HEK293 (cell line): Measurements from ENCODE around the gene AGAP1.

Source experiments
- CTCF ChIP-seq: fragments of 450-650 bp; formaldehyde crosslinking; IDR thresholded peaks from 2 replicates; pipeline ENCODE4 v1.5.1; 2016; ENCODE audit warnings: missing biosample characterization, missing genetic modification characterization
- MZF1 ChIP-seq: fragments of 450-650 bp; formaldehyde crosslinking; IDR thresholded peaks from 2 replicates; pipeline ENCODE4 v1.5.1; 2017; ENCODE audit warnings: missing biosample characterization, missing genetic modification characterization, borderline replicate concordance
- YY1 ChIP-seq: fragments of 450-650 bp; formaldehyde crosslinking; IDR thresholded peaks from 2 replicates; pipeline ENCODE4 v1.5.1; 2018; ENCODE audit warnings: missing biosample characterization, missing genetic modification characterization
- ZNF112 ChIP-seq: fragments of 450-650 bp; formaldehyde crosslinking; IDR thresholded peaks from 2 replicates; pipeline ENCODE4 v1.5.0; 2017; ENCODE audit warnings: missing biosample characterization, missing genetic modification characterization
- ZNF174 ChIP-seq: fragments of 450-650 bp; formaldehyde crosslinking; IDR thresholded peaks from 2 replicates; pipeline ENCODE4 v1.5.0; 2017; ENCODE audit warnings: missing biosample characterization, mild to moderate bottlenecking, missing genetic modification characterization
- ZNF239 ChIP-seq: fragments of 450-650 bp; formaldehyde crosslinking; IDR thresholded peaks from 2 replicates; pipeline ENCODE4 v1.5.1; 2016; ENCODE audit warnings: missing biosample characterization, missing genetic modification characterization
- ZNF292 ChIP-seq: fragments of 450-650 bp; formaldehyde crosslinking; IDR thresholded peaks from 2 replicates; pipeline ENCODE4 v1.5.1; 2016; ENCODE audit warnings: low read depth, missing biosample characterization, missing genetic modification characterization, borderline replicate concordance
- ZNF335 ChIP-seq: fragments of 450-650 bp; formaldehyde crosslinking; conservative IDR thresholded peaks from 2 replicates; pipeline ENCODE4 v1.5.1; 2016; ENCODE audit warnings: missing biosample characterization, missing genetic modification characterization
- ZNF341 ChIP-seq: fragments of 450-650 bp; formaldehyde crosslinking; IDR thresholded peaks from 2 replicates; pipeline ENCODE4; 2016; ENCODE audit warnings: low read depth, missing biosample characterization, missing genetic modification characterization
- ZNF404 ChIP-seq: fragments of 450-650 bp; formaldehyde crosslinking; IDR thresholded peaks from 2 replicates; pipeline ENCODE4 v1.5.1; 2017; ENCODE audit warnings: missing biosample characterization, missing genetic modification characterization
- ZNF558 ChIP-seq: fragments of 450-650 bp; formaldehyde crosslinking; IDR thresholded peaks from 2 replicates; pipeline ENCODE4 v1.5.1; 2016; ENCODE audit warnings: missing biosample characterization, missing genetic modification characterization
- ZNF580 ChIP-seq: fragments of 450-650 bp; formaldehyde crosslinking; IDR thresholded peaks from 2 replicates; pipeline ENCODE4 v1.5.1; 2016; ENCODE audit warnings: missing biosample characterization, missing genetic modification characterization
- ZNF639 ChIP-seq: fragments of 450-650 bp; formaldehyde crosslinking; IDR thresholded peaks from 2 replicates; pipeline ENCODE4 v1.5.1; 2016; ENCODE audit warnings: missing biosample characterization, missing genetic modification characterization
- ZSCAN16 ChIP-seq: fragments of 450-650 bp; formaldehyde crosslinking; IDR thresholded peaks from 2 replicates; pipeline ENCODE4 v1.5.1; 2016; ENCODE audit warnings: missing biosample characterization, missing genetic modification characterization

- TF ChIP-seq CTCF = no peak
- TF ChIP-seq ZNF558 = no peak
- TF ChIP-seq ZNF112 (tag by site-specific recombination) = no peak
- no peak for TF ChIP-seq ZNF292 (tag by site-specific recombination)
- no peak for TF ChIP-seq ZSCAN16 (tag by site-specific recombination)
- TF ChIP-seq YY1 (tag by site-specific recombination) = no peak
- TF ChIP-seq ZNF341 (tag by site-specific recombination) = no peak
- no peak for TF ChIP-seq ZNF174 (tag by site-specific recombination)
- no peak for TF ChIP-seq MZF1 (tag by site-specific recombination)
- no peak for TF ChIP-seq ZNF335
- TF ChIP-seq ZNF239 (tag by site-specific recombination) = no peak
- TF ChIP-seq ZNF639 (tag by site-specific recombination) = no peak
- no peak for TF ChIP-seq ZNF580 (tag by site-specific recombination)
- TF ChIP-seq ZNF404 (tag by site-specific recombination) = no peak
Observed at GRCh38 chr2:236130349-236130998, 636.6 kb downstream of the AGAP1 start.
